Fibroblast of skin of left quadriceps (primary cell): ENCODE results near the gene OTC.

Source experiments
- DNase-seq, 2 experiments: peaks; one replicate each; pipeline ENCODE4 v3.0.0-alpha.2; 2013; ENCODE audit warnings: low read depth in 2 of 2

OTC gene

GRCh38 chrX:38357747-38358673 lies 5.6 kb downstream of the OTC start:
- DNase-seq: no peak

GRCh38 chrX:38363046-38363445 lies 10.6 kb downstream of the OTC start:
- no peak for DNase-seq

GRCh38 chrX:38365954-38366353 lies 13.6 kb downstream of the OTC start:
- no peak for DNase-seq

DNA sequence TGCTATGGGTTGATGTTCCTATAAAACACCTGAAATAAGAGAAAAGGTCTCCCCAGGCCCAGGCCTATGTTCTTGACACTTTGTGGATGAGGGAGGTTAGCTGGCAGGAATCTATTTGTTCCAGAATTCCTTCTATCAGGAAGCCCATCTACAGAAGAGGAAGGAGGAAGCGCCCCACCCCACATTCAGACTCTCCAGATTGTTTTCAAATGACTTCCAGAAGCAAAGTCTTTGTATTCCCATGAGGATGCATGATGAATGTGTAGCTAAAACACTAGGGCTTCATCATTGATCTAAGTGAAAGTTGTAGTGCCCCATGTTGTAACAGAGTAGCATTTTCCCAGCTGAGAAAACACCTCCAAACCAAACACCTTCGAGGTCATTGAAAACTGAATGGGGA lies 16.4 kb downstream of the OTC start:
- DNase-seq: no peak

GRCh38 chrX:38371641-38372040 lies 19.2 kb downstream of the OTC start:
- no peak for DNase-seq

- no peak for DNase-seq
These were observed 22.0 kb downstream of the OTC start for GRCh38 chrX:38374431-38374830.

- DNase-seq: no peak
These were observed 23.5 kb downstream of the OTC start for GRCh38 chrX:38375891-38376290.

GRCh38 chrX:38376747-38377146 lies 24.3 kb downstream of the OTC start:
- no peak for DNase-seq

GRCh38 chrX:38379088-38379487 lies 26.7 kb downstream of the OTC start:
- DNase-seq: no peak

GRCh38 chrX:38382663-38383062 lies 30.3 kb downstream of the OTC start:
- no peak for DNase-seq

DNA sequence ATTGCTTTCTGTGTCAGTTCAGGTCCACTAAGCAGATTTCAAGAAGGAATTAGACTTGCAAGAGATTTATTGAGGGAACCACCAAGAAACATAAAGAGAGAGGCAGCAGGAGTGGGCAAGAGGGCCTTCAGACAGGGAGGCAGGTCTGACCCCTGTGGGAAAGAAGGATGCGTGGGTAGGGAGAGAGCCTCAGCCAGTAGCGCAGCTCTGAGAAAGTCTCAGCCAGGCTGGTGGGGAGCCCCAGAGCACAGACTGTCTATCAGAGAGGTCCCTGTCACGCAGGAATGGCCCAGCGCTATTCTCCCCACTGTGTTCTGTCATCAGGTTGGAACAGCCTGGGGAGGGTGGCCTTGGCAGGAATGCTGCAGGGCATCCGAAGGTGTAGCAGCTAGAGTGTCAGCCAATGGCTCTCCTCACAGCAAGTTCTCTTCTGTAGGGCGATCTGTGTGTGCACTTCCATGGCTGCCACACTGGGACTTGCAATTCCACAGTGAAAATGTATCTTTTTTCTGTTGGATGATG lies 48.0 kb downstream of the OTC start:
- no peak for DNase-seq

- DNase-seq: no peak
These were observed 49.7 kb downstream of the OTC start for GRCh38 chrX:38402118-38402517.

- no peak for DNase-seq
These were observed 51.4 kb downstream of the OTC start for GRCh38 chrX:38403834-38404233.

DNA sequence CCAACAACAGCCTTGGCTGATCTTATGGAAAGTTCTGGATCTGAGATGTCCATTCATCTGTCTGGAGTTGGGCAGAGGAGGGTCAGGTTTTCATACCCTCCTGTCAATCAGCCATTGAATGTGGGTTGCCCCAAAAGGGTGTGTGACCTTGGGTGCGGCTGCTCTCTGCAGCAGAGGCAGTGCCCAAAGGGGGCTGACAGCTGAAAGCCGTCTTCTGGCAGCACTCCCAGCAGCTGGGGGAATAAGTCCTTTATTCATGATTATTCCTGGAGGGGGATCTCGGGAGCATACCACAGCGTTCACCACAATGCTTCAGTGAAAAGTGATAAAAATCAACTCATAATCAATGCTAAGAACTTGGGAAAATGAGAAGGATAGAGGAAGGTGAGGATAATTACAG lies 54.7 kb downstream of the OTC start:
- DNase-seq: no peak

DNA sequence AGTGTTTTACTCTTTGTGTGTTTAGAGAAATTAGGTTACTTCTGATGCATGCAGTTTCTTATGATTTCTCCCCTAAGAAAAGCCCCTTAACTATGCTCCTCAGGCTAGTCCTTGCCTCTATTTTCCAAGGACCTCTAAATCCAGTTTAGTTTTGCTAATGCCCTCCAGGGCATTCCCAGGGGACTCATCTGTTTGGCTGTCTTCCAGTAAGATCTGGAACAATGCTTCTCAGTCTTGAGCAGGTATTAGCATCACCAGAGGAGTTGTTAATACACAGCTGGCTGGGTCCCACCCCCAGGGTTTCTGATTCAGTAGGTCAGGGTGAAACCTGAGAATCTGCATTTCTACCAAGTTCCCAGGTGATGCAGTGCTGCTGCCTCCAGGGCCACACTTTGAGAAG lies 56.9 kb downstream of the OTC start:
- no peak for DNase-seq

DNA sequence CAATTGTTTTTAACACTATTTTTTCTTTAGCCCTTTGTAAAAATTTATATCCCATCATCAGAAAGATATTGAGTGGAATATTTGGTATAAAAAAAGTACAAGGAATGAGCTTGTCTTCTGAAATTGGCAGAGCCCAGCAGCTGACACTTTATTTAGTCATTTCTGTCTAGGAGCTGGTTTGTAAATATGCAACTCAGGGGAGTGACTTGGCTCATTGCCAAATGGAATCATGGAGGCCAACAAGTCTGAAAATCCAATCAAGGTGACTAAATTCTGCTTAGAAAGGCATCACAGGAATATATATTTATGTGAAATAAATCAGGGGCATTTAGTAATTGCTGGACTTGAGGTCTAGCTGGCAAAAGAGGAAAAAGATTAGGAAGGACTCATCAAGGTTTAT lies 74.4 kb downstream of the OTC start:
- no peak for DNase-seq

GRCh38 chrX:38431525-38431924 lies 79.1 kb downstream of the OTC start:
- DNase-seq: no peak

GRCh38 chrX:38435130-38435529 lies 82.7 kb downstream of the OTC start:
- no peak for DNase-seq

GRCh38 chrX:38437093-38437492 lies 84.7 kb downstream of the OTC start:
- DNase-seq: no peak

DNA sequence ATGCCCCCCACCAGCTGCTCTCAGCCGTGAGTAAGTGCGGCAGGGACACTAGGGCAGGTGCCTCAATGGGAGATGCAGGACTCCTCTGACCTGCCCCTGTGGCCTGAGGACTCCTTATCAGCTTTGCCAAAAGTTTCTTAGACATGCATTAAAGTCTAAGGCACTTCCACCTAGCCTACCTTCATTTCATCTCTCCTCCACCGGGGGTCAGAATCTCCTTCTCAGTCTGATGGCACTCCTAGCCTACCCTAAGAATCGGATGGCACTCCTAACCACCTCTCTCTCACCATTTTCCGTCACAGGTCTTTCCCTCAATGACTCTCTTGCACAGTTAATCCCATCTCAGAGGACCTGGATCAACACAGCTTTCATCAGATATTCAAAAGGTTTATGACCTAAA lies 85.9 kb downstream of the OTC start:
- no peak for DNase-seq

DNA sequence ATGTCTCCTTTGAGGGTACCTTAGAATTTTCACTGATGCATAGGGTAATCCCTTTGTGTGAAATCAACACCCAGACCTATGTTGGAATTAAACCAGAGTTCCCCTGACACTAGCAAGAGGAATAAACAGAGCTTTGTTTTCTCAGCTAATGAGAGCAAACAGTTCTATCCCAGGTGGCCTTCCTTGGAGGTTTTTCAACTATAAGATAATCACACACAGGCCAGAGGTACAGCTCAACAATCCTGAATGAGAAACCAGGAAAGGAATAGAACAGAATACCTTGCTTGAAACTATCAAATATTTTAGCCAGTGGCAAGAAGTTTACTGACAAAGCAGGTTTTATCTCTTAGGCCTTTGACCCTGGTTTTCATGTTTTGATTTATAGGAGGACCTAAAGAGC lies 100.2 kb downstream of the OTC start:
- no peak for DNase-seq

GRCh38 chrX:38458071-38458470 lies 105.7 kb downstream of the OTC start:
- DNase-seq: no peak

DNA sequence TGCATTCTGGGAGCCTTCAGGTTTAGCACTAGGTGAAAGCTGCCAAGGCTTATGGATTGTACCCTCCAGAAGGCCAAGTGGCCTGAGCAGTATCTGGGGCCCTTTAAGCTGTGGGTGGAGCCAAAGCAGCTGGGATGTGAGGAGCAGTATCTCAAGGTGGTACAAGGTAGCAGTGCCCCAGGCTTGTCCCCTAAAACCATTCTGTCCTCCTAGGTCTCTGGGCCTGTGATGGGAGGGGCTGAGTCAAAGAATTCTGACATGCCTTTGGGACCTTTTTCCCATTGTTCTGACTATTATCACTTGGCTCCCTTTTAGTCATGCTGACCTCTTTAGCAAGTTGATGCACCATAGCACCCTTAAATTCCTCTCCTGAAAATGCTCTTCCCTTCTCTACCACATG lies 109.9 kb downstream of the OTC start:
- no peak for DNase-seq

DNA sequence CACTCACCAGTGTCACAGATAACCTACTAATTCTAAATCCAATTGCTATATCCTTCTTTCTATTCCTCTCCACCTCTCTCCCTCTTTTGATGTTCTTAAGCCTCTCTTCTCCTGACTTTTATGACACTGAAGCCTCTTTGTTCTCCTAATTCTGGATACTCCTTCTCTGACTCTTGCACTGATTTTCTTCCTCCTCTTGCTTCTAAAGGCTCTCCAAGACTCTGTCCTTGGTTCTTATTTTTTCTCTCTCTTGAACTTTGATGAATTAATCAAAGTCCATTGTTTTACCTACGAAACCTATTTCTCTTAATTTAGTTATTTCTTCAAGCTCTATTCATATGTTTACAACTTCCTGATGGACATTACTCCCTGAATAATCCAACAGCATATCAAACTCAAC lies 113.3 kb downstream of the OTC start:
- no peak for DNase-seq
